GM18873 (cell line): ENCODE results near the gene SBK3.
"Not testable (repeated sequence)": the region's sequence is repeated elsewhere in the genome, so short reads cannot be mapped to it uniquely, and the experiment has no call there.

Experiments used
- ATAC-seq: cut with Tn5 transposase; IDR thresholded peaks from one replicate; pipeline ENCODE4 v1.9.1; 2021; ENCODE audit warnings: mild to moderate bottlenecking, moderate library complexity, moderate number of reproducible peaks; ENCODE audit not compliant: unreplicated experiment, low FRiP score

SBK3 gene

DNA sequence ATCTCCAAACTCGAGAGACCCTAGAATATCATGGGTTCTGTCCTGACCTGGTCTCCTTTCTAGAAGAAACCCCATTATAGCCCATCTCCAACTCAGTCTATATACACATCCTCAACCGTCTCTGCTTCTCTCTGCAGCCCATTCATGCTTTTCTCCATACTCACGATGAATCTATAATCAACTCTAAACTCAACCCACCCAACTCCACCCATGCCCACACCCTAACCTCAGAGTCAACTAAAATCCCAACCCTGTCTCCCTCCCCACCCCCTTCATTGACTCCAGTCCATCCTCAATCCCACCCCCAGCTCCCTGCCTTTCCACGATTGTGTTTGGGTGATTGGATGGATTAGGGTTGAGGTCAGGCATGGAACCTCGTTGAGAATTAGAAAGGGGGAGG, 1.8 kb downstream of the SBK3 start:
- ATAC-seq = no peak

DNA sequence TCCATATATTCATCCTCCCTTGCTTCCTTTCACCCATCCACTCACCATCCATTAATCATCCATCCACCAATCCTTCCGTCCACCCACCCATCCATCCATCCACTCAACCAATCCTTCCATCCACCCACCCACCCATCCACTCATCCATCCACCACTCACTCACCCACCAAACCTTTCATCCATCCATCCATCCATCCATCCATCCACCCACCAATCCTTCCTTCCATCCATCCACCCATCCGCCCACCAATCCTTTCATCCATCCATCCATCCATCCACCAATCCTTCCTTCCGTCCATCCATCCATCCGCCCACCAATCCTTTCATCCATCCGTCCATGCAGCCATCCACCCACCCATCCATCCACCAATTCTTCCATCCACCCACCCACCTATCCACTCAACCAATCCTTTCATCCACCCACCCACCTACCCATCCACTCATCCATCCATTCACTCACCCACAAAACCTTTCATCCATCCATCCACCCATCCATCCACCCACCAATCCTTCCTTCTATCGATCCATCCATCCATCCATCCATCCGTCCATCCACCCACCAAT, 3.0 kb downstream of the SBK3 start:
- ATAC-seq = no peak

DNA sequence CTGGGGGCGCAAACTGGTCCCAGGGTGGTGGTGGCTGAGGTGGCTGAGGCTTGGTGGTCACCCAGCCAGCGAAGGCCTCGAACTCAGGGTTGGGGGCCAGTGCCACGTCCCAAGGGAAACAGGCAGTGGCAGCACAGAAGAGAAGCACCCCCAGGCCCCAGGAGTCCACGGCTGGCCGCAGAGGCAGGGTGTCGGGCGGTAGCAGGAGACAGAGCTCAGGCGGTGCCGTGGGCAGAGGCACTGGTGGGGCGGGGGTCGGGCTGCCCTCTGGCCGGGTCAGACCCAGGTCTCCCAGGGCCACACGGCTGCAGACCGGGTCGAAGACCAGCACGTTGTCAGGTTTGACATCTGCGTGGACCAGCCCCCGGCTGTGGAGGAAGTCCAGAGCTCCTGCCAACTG, 4.3 kb downstream of the SBK3 start:
- ATAC-seq = no peak

DNA sequence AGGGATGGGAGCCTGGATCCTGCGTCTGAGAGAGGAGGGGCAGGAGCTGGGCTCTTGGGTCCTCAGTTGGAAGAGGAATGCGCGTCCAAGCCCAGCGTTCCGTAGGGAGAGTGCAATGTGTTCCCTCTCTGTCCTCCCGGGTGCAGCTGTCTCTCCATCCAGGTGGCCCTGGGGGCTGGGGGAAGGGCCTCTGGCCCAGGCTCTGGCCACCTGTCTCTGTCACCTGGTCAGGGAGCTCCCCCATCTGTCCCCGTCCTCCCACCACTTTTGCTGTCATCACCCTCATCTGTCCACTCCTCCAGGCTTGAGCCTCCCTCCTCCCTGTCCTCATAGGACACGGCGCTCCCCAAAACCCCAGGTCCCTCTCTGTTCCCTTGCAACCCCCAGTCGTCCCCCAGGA, 4.7 kb downstream of the SBK3 start:
- no peak for ATAC-seq

DNA sequence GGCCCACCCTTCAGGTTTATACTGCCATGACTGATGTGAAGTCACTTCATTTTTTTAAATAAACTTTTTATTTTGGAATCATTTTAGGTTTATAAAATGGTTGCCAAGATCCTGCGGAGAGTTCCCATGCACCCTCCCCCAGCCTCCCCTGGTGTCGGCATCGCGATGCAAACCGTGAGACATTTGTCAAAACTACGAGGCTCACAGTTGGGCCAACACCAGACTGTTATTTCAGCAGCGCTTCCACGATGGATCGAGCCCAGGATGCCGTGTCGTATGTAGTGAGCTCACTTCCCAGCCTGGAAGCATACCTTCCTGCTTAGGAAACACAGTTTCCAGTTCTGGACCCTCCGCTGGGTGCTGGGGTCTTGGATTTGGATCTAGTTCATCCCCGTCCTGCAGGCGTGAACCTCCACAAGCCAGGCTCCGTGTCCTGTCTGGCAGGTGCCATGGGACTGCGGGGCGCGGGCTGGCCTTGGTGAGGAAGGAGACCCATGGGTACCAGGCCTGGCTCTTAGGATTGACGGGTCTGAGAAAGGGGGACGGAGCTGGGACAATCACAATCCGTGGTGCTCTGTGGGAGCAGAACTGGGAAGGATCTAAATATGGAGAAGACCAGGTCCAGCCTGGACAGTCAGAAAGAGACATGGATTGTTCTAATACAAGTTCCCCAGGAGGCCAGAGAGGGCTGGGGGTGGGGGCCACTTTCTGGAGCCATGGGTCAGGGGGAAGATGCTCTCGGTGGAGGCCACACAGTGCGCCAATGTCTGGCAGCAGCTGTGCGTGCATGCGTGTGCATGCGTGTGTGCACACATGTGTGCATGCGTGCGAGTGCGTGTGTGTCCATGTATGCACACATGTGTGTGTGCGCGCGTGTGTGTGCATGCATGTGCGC, 6.0 kb downstream of the SBK3 start:
- no peak for ATAC-seq

DNA sequence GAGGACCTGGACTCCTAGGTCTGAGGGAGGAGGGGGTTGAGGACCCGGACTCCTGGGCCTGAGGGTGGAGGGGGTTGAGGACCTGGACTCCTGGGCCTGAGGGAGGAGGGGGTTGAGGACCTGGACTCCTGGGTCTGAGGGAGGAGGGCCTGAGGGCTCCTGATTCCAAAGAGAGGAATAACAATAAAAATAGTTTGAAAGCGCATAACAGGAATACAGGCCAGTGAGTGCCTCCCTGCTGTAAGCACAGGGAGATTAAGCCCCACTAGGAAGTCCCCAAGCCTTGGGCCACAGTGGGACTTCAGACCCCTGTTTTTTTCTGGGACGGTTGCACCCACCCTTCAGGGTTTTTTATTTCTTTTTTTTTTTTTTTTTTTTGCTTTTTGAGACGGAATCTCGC, 7.2 kb downstream of the SBK3 start:
- ATAC-seq = no peak

DNA sequence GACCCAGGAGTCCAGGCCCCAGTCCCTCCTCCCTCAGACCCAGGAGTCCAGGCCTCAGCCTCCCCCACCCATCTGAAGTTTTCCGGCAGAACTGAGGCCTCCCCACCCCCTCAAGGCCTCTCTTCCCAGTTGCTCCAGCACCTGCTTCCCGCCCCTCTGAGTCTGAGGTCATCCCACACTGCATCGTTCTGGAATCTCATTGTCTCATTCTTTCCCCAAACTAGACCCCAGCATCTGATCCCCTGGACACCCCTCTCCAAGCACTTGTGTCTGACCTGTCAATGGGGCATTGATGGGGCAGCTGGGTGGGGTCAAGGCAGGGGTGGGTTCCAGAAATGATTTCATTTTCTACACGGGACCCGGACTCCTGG, 7.6 kb downstream of the SBK3 start:
- no peak for ATAC-seq

DNA sequence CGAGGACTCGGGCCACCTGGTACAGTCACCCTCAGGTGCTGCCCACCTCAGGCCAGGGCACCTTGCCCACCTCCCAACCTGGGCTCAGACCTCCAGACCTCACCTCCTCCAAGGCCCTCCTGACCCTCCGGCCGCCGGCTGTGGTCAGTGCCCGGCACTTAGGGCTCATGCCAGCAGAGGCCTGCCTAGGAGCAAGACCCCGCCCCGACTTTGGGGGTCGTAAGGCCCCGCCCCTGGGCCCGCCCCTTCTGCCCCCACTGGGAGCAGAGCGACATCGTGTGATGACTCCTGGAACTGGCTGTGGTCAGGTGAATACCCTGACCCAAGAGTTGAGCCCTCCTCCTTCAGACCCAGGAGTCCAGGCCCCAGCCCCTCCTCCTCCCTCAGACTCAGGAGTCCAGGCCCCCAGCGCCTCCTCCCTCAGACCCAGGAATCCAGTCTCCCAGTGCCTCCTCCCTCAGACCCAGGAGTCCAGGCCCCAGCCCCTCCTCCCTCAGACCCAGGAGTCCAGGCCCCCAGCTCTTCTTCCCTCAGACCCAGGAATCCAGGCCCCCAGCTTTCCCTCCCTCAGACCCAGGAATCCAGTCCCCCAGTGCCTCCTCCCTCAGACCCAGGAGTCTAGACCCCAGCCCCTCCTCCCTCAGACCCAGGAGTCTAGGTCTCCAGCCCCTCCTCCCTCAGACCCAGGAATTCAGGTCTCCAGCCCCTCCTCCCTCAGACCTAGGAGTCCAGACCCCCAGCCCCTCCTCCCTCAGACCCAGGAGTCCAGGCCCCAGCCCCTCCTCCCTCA, 8.2 kb downstream of the SBK3 start, which contains the start of gene SBK2:
TSS of gene SBK2 (minus strand) at position 183 of the 790 bp plus-strand sequence. CDS start 839 bp downstream, outside the sequence.
- no peak for ATAC-seq

DNA sequence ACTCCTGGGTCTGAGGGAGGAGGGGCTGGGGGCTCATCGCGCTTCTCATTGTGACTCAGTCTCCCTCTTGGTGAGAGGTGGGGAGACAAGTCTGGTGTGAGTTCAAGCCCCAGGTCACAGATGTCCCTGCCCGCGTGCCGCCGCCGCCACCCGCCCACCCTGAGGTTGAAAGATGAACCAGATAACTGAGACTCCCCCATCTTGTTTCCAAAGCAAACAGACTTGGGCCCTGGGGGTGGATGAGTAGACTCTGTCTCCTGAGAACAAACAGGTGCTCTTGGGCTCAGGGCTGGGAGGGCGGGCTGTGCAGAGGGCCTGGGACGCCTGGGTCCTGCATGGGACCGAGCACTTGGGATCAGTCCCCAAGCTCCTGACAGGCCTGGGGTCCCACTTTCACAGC, 9.0 kb downstream of the SBK3 start:
- no peak for ATAC-seq

DNA sequence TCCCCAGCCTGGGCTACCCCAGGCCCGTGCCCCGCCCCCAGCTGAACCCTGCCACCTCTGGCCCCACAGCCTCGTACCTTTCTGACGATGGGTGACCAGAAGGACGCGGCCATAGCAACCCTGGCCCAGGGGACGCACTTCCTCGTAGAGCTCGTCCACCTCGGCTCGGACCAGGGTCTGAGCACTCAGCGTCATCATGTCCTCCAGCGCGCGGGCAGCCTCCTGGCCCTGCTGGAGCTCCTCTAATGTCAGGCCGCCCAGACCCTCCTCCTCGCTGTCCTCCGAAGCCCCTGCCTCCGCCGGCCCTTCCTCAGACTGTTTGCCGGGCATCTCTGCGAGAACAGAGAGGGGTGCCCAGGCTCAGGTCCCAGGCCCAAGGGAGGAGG, 9.4 kb downstream of the SBK3 start:
- ATAC-seq = no peak

DNA sequence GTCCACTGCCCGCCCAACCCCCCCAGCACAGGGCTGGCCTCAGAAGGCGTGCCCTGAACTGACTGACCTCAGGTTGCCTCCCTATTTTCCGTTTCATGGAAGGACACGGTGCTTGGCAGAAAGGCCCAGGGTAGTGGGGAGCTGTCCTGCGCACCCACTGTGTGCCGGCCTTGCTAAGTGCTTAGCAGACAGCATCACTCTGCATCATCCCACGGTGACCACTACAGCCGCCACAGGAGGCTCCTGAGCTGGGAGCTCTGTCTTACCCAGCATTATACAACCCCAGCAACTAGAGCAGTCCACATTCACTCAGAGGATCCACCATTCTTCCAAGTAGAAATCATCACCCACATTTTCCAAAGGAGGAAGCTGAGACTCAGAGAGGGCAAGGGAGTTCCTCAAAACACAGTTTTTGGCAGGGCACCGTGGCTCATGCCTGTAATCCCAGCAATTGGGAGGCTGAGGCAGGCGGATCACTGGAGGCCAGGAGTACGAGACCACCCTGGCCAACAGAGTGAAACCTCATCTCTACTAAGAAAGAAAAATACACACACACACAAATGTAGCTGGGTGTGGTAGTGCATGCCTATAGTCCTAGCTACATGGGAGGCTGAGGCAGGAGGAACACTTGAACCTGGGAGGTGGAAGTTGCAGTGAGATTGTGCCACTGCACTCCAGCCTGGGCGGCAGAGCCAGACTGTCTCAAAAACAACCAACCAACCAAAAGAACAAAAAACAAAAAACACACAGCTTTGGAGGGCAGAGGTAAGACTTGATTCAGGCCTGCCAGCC, 10.0 kb downstream of the SBK3 start:
- ATAC-seq = no peak

DNA sequence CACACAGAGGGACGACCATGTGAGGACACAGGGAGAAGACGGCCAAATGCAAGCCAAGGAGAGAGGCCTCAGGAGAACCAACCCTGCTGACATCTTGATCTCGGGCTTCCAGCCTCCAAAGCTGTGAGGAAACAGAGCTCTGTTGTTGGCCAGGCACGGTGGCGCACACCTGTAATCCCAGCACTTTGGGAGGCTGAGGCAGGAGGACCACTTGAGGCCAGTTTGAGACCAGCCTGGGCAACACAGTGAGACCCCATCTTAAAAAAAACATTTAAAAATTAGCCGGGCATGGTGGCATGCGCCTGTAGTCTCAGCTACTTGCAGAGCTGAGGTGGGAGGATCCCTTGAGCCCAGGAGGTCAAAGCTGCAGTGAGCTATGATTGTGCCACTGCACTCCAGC, 11.1 kb downstream of the SBK3 start:
- ATAC-seq = not testable (repeated sequence)

DNA sequence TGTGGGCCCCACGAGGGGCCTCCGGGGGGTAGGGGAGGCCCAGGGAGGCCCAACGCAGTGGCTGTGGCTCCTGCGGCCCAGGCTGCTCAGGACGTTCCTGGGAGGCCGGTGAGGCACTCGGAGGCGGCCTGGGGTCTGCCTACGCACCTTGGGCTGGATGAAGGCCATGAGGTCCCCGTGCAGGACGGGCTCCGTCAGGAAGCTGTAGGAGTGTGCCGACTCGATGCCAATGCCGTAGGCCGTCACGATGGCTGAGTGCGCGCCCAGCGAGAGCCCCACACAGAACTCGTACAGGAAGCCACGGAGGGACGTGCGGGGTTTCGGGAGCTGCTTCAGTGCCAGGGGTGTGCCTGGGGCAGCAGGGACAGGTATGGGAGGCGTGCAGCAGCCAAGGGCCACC, 14.3 kb downstream of the SBK3 start:
- no peak for ATAC-seq

DNA sequence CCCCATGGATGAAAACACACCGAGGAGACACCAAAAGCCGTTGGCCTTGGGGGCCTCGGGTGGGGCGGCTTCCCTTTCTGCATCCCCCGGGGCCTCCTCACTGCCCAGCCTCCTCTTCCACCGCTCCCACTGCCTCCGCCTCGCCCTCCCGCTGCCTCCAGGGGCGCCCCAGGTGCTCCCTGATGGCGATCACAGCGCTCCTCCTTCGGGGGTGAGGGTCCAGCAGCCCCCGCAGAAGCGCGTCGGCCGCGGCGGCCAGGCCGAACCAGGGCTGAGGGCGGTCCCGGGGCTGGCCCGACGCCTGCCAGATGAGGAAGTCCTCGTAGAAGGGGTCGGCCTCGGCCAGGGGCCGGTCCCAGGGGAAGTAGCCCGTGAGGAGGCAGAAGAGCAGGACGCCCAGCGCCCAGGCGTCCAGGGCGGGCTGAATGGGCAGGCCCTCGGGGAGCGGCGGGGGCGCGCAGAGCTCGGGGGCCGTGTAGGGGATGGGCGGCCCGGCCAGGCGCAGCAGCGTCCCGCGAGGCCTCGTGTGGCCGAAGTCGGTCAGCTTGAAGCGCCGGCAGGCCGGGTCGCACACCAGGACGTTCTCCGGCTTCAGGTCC, 15.6 kb downstream of the SBK3 start:
- no peak for ATAC-seq

DNA sequence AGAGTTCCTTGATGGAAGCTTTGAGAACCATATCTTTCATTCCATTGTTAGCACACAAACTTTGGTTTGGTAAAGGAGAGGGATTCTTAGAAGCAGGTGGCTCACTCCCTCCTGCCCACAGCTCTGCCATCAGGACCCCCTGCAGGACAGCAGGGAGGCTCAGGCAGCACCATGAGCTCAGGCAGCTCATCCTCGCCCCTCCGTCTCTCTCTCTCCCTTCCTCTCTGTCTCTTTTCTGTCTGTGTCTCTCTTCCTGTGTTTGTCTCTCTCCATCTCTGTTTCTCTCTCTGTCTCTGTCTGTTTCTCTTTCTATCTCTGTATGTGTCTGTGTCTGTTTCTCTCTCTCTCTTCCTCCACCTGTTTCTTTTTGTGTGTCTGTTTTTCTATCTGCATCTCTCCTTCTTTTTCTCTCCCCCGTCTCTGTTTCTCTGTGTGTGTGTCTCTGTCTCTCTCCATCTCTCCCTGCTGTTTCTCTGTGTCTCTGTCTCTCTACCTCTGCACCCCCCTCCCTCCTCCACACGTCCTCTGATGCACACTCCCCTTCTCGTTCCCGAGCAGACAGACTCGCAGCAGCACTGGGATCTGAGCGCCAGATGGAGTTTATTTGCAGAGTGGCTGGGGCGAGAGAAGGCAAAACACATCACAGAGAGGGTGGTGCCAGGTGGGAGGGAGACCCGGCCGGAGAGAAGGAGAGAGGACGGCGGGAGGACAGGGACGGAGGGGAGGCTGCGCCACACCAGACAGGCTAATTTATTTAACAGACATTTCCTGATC, 17.1 kb downstream of the SBK3 start:
- no peak for ATAC-seq

DNA sequence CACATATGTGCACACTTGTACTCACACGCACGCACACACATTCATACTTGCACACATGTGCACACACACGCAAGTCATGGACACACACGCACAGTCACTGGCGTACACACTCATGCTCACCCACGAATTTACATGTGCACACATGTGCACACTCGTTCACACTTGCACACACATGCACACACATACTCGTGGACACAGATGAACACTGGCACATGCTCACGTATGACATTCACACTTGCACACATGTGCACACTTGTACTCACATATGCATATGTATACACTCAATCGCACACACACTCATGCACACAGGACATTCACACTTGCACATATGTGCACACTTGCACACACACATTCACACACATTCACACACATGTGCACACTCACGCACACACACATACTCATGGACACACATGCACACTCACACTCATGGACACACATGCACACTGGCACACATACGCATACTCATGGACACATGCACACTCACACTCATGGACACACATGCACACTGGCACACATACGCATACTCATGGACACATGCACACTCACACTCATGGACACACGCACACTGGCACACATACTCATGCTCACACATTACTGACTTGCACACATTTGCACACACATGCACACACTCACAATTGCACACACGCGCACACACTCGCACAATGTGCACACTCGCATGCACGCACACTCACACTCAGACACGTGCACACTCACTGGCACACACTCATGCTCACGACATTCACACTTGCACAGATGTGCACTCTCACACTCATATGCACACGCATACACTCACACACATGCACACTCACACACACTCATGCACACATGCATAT, 17.9 kb downstream of the SBK3 start:
- ATAC-seq = no peak

DNA sequence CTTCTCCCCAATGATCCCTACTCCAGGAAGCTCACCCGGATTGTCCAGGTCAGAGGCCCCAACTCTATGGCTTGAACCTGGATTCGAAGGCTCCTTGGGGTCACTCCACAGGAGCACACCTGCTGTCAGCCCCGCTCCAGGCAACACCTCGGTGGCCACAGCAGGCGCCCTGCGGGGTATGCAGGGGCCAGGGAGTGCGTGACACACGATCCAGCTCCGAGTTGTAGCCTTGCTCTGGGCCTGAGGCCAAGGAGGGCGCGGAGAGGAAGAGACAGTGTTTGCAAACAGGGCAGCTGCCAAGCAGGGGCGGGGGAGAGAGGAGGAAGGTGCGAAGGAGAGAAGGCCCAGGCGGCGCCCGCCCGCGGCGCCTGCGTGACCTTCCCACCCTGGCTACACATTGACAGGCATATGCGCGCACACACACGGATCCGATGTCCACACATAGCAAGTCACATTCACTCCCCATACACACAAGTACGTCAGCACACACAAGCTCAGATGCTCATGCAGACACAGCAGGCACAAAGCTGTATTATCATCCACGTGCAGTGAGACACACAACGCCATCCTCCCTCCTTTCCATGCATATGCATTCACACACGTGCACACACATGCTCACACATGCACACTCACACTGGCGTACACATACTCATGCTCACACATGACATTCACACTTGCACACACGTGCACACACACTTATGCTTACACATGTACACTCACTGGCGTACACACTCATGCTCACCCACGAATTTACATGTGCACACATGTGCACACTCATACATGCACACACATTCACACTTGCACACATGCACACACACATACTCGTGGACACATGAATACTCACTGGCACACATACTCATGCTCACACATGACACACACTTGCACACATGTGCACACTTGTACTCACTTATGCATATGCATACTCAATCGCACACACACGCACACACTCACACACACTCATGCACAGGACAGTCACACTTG, 18.8 kb downstream of the SBK3 start:
- ATAC-seq = no peak
